ENCODE results near the gene EFHC1. TPM values are rescaled to one million over a fixed set of nuclear protein-coding genes. Genes with fewer than 3 reads are reported as not detected.

Gene EFHC1
- total RNA-seq, 1 experiment from 2014 or later: 15.5 TPM

DNA sequence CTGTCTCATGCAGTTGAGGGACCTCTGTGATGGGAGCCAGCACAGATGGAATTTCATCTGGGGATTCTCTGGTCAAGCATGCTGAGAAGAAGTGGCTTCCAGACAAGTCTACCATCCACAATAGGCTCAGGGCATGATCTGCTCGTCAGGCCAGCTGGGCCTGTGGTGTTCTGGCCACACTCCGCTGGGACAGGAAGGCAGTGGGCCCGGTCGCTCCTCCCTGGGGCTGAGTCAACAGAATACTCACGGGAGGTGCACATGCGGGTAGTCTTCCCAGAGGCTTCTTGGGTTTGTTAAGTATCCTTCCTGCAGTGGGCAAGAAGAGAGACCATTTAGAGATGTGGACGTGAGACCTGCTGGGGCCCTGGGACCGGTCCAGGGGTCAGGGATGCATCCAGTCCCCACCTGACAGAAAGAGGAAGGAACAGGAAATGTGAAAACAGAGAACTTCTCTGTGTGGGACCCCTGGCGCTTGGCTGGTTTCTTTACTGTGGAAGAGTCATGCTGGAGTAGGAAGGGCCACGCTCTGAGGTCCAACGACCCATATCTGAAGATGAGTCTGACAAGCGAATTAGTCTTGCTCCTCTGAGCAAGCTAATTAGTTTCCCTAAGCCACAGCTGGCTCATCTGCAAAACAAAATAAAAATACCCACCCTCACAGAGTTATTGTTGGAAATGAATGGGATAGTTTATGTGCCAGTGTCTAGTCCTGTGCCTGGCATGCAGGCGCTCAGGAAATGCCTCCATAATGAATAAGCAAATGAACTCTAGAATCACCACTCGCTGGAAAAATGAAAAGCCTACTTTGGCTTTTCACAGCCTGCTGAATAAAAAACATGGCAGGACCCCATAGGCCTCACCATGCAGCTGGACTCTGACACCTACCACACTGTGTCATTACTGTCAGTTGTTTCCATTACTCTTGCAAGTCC is 89.4 kb downstream of the EFHC1 start (continued):
- TF ChIP-seq, protein P1, sequence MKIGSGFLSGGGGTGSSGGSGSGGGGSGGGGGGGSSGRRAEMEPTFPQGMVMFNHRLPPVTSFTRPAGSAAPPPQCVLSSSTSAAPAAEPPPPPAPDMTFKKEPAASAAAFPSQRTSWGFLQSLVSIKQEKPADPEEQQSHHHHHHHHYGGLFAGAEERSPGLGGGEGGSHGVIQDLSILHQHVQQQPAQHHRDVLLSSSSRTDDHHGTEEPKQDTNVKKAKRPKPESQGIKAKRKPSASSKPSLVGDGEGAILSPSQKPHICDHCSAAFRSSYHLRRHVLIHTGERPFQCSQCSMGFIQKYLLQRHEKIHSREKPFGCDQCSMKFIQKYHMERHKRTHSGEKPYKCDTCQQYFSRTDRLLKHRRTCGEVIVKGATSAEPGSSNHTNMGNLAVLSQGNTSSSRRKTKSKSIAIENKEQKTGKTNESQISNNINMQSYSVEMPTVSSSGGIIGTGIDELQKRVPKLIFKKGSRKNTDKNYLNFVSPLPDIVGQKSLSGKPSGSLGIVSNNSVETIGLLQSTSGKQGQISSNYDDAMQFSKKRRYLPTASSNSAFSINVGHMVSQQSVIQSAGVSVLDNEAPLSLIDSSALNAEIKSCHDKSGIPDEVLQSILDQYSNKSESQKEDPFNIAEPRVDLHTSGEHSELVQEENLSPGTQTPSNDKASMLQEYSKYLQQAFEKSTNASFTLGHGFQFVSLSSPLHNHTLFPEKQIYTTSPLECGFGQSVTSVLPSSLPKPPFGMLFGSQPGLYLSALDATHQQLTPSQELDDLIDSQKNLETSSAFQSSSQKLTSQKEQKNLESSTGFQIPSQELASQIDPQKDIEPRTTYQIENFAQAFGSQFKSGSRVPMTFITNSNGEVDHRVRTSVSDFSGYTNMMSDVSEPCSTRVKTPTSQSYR (CRISPR knock-in tag; IDR thresholded peaks at IDR 0.05): no peak
- no peak for TF ChIP-seq FOXP1 (CRISPR knock-in tag; IDR thresholded peaks at IDR 0.05; ENCODE audit: borderline replicate concordance)
- TF ChIP-seq, protein P2, sequence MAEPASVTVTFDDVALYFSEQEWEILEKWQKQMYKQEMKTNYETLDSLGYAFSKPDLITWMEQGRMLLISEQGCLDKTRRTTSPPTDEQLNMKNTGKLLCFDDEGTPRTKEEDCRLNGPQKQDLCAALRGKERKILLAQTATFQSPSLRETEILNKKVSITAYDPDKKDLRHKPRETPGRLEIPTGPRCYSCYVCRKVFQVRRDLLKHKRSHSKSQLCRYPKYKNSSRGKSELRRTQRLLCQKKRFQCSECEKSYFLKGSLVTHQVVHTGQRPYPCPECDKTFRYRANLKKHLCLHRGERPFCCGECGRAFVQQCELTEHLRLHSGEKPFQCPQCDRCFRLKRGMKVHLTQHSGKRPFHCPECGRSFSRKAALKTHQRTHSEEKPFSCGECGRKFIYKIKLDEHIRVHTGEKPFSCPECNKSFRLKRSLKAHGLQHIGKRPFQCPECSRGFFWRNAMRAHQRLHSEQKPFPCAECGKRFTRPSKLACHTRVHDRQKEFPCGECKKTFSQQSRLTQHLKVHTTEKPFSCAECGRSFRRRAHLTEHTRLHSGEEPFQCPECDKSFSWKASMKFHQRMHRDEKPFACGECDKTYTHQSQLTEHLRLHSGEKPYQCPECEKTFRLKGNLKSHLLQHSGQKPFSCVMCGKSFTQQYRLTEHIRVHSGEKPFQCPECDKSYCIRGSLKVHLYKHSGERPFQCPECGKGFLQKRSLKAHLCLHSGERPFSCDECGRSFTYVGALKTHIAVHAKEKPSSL (CRISPR knock-in tag; conservative IDR thresholded peaks at IDR 0.05): no peak

DNA sequence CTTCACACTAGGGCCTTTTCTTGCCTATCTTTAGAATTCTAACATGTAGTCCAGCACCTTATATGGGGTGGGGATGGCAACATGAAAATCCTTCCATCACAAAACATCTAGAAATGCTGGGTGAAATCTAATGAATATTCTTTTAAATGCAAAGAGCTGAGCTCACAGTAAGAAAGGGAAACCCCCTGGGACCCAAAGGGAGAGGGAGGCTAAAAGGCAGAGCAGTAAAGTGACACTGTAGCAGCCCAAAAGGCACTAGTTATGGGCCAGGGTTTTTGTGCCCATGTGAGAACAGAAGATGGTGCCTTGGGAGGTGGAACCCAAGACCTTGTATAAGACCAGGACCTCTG is 90.0 kb downstream of the EFHC1 start:
- no peak for ATAC-seq
- Mint-ChIP-seq H3K27ac (peak overlapping the region; percentile 72; the same call in 1 of the 2 replicates), H3K27me3 (ENCODE audit: low read depth) (no peaks in the 10 kb centered on the region), H3K4me3 (no peak overlapping the region), H3K9me3 (no peaks in the 10 kb centered on the region), H3K36me3 (peaks cover 41% of the 10 kb centered on the region), H3K4me1 (peaks cover 37% of the 10 kb centered on the region)
- no peak for TF ChIP-seq JAZF1 (CRISPR knock-in tag; IDR thresholded peaks at IDR 0.05)
- TF ChIP-seq, protein P3, sequence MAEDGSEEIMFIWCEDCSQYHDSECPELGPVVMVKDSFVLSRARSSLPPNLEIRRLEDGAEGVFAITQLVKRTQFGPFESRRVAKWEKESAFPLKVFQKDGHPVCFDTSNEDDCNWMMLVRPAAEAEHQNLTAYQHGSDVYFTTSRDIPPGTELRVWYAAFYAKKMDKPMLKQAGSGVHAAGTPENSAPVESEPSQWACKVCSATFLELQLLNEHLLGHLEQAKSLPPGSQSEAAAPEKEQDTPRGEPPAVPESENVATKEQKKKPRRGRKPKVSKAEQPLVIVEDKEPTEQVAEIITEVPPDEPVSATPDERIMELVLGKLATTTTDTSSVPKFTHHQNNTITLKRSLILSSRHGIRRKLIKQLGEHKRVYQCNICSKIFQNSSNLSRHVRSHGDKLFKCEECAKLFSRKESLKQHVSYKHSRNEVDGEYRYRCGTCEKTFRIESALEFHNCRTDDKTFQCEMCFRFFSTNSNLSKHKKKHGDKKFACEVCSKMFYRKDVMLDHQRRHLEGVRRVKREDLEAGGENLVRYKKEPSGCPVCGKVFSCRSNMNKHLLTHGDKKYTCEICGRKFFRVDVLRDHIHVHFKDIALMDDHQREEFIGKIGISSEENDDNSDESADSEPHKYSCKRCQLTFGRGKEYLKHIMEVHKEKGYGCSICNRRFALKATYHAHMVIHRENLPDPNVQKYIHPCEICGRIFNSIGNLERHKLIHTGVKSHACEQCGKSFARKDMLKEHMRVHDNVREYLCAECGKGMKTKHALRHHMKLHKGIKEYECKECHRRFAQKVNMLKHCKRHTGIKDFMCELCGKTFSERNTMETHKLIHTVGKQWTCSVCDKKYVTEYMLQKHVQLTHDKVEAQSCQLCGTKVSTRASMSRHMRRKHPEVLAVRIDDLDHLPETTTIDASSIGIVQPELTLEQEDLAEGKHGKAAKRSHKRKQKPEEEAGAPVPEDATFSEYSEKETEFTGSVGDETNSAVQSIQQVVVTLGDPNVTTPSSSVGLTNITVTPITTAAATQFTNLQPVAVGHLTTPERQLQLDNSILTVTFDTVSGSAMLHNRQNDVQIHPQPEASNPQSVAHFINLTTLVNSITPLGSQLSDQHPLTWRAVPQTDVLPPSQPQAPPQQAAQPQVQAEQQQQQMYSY (CRISPR knock-in tag; IDR thresholded peaks at IDR 0.05): no peak
- CTCF ChIA-PET: no interaction called here
- POLR2A ChIA-PET: no interaction called here
- DNase-seq (ENCODE audit: low spot score): no peak

DNA sequence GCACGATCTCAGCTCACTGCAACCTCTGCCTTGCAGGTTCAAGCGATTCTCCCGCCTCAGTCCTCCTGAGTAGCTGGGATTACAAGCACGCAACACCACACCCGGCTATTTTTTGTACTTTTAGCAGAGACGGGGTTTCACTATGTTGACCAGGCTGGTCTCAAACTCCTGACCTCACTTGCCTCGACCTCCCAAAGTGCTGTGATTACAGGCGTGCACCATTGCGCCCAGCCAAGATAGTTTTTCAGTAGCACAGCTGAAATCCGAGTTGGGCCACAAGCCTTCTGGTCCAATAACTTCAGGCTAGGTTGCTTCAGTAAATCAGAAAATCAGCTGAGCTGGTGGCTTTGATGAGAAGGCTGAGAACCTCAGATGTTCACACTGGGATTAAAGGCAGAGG is 91.0 kb downstream of the EFHC1 start:
- ChIA-PET POLR2A (no interaction called here), CTCF (no interaction called here)
- Mint-ChIP-seq H3K4me1 (peaks cover 45% of the 10 kb centered on the region), H3K27me3 (ENCODE audit: low read depth) (no peaks in the 10 kb centered on the region), H3K36me3 (peaks cover 46% of the 10 kb centered on the region), H3K27ac (no peak overlapping the region), H3K4me3 (no peak overlapping the region), H3K9me3 (no peaks in the 10 kb centered on the region)
- ATAC-seq (no peak), DNase-seq (ENCODE audit: low spot score) (no peak)
- no peak for TF ChIP-seq KAT7 (CRISPR knock-in tag; IDR thresholded peaks at IDR 0.05; ENCODE audit: borderline replicate concordance)
- TF ChIP-seq, protein P4, sequence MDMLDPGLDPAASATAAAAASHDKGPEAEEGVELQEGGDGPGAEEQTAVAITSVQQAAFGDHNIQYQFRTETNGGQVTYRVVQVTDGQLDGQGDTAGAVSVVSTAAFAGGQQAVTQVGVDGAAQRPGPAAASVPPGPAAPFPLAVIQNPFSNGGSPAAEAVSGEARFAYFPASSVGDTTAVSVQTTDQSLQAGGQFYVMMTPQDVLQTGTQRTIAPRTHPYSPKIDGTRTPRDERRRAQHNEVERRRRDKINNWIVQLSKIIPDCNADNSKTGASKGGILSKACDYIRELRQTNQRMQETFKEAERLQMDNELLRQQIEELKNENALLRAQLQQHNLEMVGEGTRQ (CRISPR knock-in tag; IDR thresholded peaks at IDR 0.05): no peak
- TF ChIP-seq, protein P2 (CRISPR knock-in tag; conservative IDR thresholded peaks at IDR 0.05): no peak
- no peak for TF ChIP-seq SP1 (CRISPR knock-in tag; conservative IDR thresholded peaks at IDR 0.05)
- TF ChIP-seq, protein P5, sequence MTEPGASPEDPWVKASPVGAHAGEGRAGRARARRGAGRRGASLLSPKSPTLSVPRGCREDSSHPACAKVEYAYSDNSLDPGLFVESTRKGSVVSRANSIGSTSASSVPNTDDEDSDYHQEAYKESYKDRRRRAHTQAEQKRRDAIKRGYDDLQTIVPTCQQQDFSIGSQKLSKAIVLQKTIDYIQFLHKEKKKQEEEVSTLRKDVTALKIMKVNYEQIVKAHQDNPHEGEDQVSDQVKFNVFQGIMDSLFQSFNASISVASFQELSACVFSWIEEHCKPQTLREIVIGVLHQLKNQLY (CRISPR knock-in tag; IDR thresholded peaks at IDR 0.05): no peak
- TF ChIP-seq ZNF263 (CRISPR knock-in tag; IDR thresholded peaks at IDR 0.05; ENCODE audit: low read depth): no peak
- TF ChIP-seq, protein P6, sequence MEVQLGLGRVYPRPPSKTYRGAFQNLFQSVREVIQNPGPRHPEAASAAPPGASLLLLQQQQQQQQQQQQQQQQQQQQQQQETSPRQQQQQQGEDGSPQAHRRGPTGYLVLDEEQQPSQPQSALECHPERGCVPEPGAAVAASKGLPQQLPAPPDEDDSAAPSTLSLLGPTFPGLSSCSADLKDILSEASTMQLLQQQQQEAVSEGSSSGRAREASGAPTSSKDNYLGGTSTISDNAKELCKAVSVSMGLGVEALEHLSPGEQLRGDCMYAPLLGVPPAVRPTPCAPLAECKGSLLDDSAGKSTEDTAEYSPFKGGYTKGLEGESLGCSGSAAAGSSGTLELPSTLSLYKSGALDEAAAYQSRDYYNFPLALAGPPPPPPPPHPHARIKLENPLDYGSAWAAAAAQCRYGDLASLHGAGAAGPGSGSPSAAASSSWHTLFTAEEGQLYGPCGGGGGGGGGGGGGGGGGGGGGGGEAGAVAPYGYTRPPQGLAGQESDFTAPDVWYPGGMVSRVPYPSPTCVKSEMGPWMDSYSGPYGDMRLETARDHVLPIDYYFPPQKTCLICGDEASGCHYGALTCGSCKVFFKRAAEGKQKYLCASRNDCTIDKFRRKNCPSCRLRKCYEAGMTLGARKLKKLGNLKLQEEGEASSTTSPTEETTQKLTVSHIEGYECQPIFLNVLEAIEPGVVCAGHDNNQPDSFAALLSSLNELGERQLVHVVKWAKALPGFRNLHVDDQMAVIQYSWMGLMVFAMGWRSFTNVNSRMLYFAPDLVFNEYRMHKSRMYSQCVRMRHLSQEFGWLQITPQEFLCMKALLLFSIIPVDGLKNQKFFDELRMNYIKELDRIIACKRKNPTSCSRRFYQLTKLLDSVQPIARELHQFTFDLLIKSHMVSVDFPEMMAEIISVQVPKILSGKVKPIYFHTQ (CRISPR knock-in tag; IDR thresholded peaks at IDR 0.05): no peak
- TF ChIP-seq, protein P7, sequence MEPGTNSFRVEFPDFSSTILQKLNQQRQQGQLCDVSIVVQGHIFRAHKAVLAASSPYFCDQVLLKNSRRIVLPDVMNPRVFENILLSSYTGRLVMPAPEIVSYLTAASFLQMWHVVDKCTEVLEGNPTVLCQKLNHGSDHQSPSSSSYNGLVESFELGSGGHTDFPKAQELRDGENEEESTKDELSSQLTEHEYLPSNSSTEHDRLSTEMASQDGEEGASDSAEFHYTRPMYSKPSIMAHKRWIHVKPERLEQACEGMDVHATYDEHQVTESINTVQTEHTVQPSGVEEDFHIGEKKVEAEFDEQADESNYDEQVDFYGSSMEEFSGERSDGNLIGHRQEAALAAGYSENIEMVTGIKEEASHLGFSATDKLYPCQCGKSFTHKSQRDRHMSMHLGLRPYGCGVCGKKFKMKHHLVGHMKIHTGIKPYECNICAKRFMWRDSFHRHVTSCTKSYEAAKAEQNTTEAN (CRISPR knock-in tag; IDR thresholded peaks at IDR 0.05): no peak
- no peak for TF ChIP-seq RELA (CRISPR knock-in tag; IDR thresholded peaks at IDR 0.05; ENCODE audit: borderline replicate concordance)

All from WTC11 (cell line).